GM23338 (cell line): Measurements from ENCODE around the gene TUBA4B. TPM values are rescaled to one million over a fixed set of nuclear protein-coding genes. Genes with fewer than 3 reads are reported as not detected.

Experiments used
- ATAC-seq: fragments of 200-7000 bp; cut with Tn5 transposase; 3 replicates; pipeline ENCODE4 v1.9.1; 2020
- DNase-seq: peaks from one replicate; pipeline ENCODE4 v3.0.0-alpha.2; 2015; ENCODE audit warnings: low spot score
- H2AFZ ChIP-seq: fragments of 200-600 bp; sonication (generic); 2 replicates; pipeline ENCODE4 v1.8.0; 2016; ENCODE audit warnings: antibody characterized with exemption, mild to moderate bottlenecking, moderate library complexity
- H3F3A ChIP-seq: fragments of 200-600 bp; sonication (generic); replicated peaks from 2 replicates; pipeline ENCODE4 v1.8.0; 2017; ENCODE audit warnings: antibody characterized with exemption, mixed run types, low read depth
- H3K27ac ChIP-seq: fragments of 200-600 bp; sonication (generic); 2 replicates; pipeline ENCODE4 v1.6.1; 2016; ENCODE audit warnings: low read depth
- H3K27me3 ChIP-seq: fragments of 200-600 bp; sonication (generic); 2 replicates; pipeline ENCODE4 v1.8.0; 2016; ENCODE audit warnings: mild to moderate bottlenecking, mixed run types, moderate library complexity; ENCODE audit not compliant: insufficient read depth
- H3K36me3 ChIP-seq: fragments of 200-600 bp; sonication (generic); 2 replicates; pipeline ENCODE4 v1.8.0; 2016; ENCODE audit warnings: mild to moderate bottlenecking; ENCODE audit not compliant: insufficient read depth
- H3K4me1 ChIP-seq: fragments of 200-600 bp; sonication (generic); 2 replicates; pipeline ENCODE4 v1.8.0; 2016; ENCODE audit warnings: mild to moderate bottlenecking, moderate library complexity; ENCODE audit not compliant: insufficient read depth
- H3K4me2 ChIP-seq: fragments of 200-600 bp; sonication (generic); 2 replicates; pipeline ENCODE4 v1.7.1; 2017; ENCODE audit warnings: mixed run types
- H3K4me3 ChIP-seq: fragments of 200-600 bp; sonication (generic); 2 replicates; pipeline ENCODE4 v1.6.1; 2016; ENCODE audit warnings: mixed run types
- H3K79me2 ChIP-seq: fragments of 200-600 bp; sonication (generic); replicated peaks from 2 replicates; pipeline ENCODE4 v1.8.0; 2017; ENCODE audit warnings: mild to moderate bottlenecking; ENCODE audit not compliant: insufficient read depth
- H3K9me2 ChIP-seq: fragments of 200-600 bp; sonication (generic); 2 replicates; pipeline ENCODE4 v1.8.0; 2017; ENCODE audit not compliant: insufficient read depth
- H4K20me1 ChIP-seq: fragments of 200-600 bp; sonication (generic); replicated peaks from 2 replicates; pipeline ENCODE4 v1.8.0; 2017; ENCODE audit warnings: mild to moderate bottlenecking; ENCODE audit not compliant: insufficient read depth
- H3K27ac Mint-ChIP-seq: 2 replicates; pipeline ENCODE4 v1.8.0; 2020; ENCODE audit warnings: inconsistent platforms, mild to moderate bottlenecking, moderate library complexity, mixed read lengths
- H3K27me3 Mint-ChIP-seq: 3 replicates; pipeline ENCODE4 v1.8.0; 2022; ENCODE audit warnings: low read depth, mild to moderate bottlenecking, moderate library complexity, mixed read lengths, inconsistent platforms; ENCODE audit not compliant: insufficient read depth, poor library complexity
- H3K36me3 Mint-ChIP-seq: 3 replicates; pipeline ENCODE4 v1.8.0; 2021; ENCODE audit warnings: low read depth, mild to moderate bottlenecking, inconsistent platforms, moderate library complexity, mixed read lengths
- H3K4me1 Mint-ChIP-seq: 3 replicates; pipeline ENCODE4 v1.8.0; 2020; ENCODE audit warnings: mild to moderate bottlenecking, inconsistent platforms, mixed read lengths
- H3K4me3 Mint-ChIP-seq: 3 replicates; pipeline ENCODE4 v1.8.0; 2021; ENCODE audit warnings: moderate library complexity, mild to moderate bottlenecking, inconsistent platforms, mixed read lengths
- H3K9me3 Mint-ChIP-seq: 3 replicates; pipeline ENCODE4 v1.8.0; 2020; ENCODE audit warnings: moderate library complexity, mild to moderate bottlenecking, inconsistent platforms, mixed read lengths
- CREB1 ChIP-seq: fragments of 250-450 bp; sonication (Bioruptor Pico); IDR thresholded peaks from 2 replicates; pipeline ENCODE4 v1.5.0; 2020; ENCODE audit warnings: low read depth, mild to moderate bottlenecking, moderate library complexity
- CTCF ChIP-seq, 2 experiments: fragments of 200-600 bp in 1 of 2; sonication (generic) in 1 of 2; conservative IDR thresholded peaks; 2 replicates each; pipeline versions ENCODE4 v1.5.1 to v1.6.1; 2016 to 2017; ENCODE audit warnings: antibody characterized with exemption in 2 of 2, low read depth in 2 of 2, mild to moderate bottlenecking in 2 of 2, moderate library complexity in 1 of 2
- ETS1 ChIP-seq: IDR thresholded peaks from 2 replicates; pipeline ENCODE4 v1.6.1; 2016; ENCODE audit warnings: antibody characterized with exemption
- EZH2 ChIP-seq: fragments of 200-600 bp; sonication (generic); IDR thresholded peaks from one replicate; pipeline ENCODE4 v1.8.0; 2017; ENCODE audit warnings: antibody characterized with exemption, mild to moderate bottlenecking, low read depth; ENCODE audit not compliant: unreplicated experiment
- EZH2phosphoT487 ChIP-seq: fragments of 200-600 bp; sonication (generic); IDR thresholded peaks from one replicate; pipeline ENCODE4 v1.8.1; 2018; ENCODE audit warnings: antibody characterized with exemption; ENCODE audit not compliant: unreplicated experiment
- JUNB ChIP-seq: IDR thresholded peaks from one replicate; pipeline ENCODE4 v1.6.1; 2016; ENCODE audit warnings: antibody characterized with exemption; ENCODE audit not compliant: unreplicated experiment
- POLR2AphosphoS5 ChIP-seq: IDR thresholded peaks from 2 replicates; pipeline ENCODE4 v1.6.1; 2016; ENCODE audit warnings: antibody characterized with exemption, low read depth
- REST ChIP-seq: IDR thresholded peaks from one replicate; pipeline ENCODE4 v1.6.1; 2018; ENCODE audit warnings: antibody characterized with exemption; ENCODE audit not compliant: unreplicated experiment
- STAT1 ChIP-seq: IDR thresholded peaks from one replicate; pipeline ENCODE4 v1.6.1; 2016; ENCODE audit warnings: antibody characterized with exemption; ENCODE audit not compliant: unreplicated experiment
- ZNF331 ChIP-seq: fragments of 250-450 bp; sonication (Bioruptor Pico); IDR thresholded peaks from 2 replicates; pipeline ENCODE4 v1.5.0; 2020; ENCODE audit warnings: low read depth, mild to moderate bottlenecking, moderate library complexity
- polyA plus RNA-seq: library from polyadenylated mRNA; unstranded; fragments of >200 nt; fragmentation: Nextera tagmentation; extraction: Ambion mirVana; gene quantifications from 2 replicates; pipeline ENCODE4 v1.2.1, GENCODE V29; 2016
- total RNA-seq: library from RNA; depleted of rRNA; stranded (reverse); fragments of >200 nt; shearing (Covaris generic); gene quantifications from 2 replicates; pipeline ENCODE4 v1.2.3, GENCODE V29; 2014
- TF ChIP-seq, protein P1 (sequence below): fragments of 250-450 bp; sonication (Bioruptor Pico); IDR thresholded peaks from 2 replicates; pipeline ENCODE4 v1.5.0; 2020; ENCODE audit warnings: mild to moderate bottlenecking, moderate library complexity

The TUBA4B gene
- total and polyA plus RNA-seq, 2 experiments from 2014 or later = 0.14 TPM; not detected in 1

DNA sequence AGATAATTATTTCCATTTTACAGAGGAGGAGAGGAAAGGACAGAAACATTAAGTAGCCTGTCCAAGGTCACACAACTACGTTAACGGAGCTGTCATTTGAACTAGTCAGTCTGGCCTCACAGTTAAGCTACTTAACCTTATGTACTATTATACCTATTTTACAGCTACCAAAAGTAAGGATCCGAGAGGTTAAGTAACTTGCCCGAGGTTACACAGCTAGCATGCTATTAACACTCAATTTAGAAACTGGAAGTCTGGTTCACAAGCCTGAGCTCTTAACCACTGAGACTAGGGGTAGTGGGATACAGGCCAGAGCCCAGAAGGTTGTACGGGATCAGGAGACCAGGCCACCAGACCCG, 8.3 kb upstream of the TUBA4B start:
- Histone ChIP-seq H3K4me3 (peak overlapping the region; percentile 83), H3K4me2 (peak overlapping the region; percentile 95), H4K20me1 (no peaks in the 10 kb centered on the region), H3K27ac (no peak overlapping the region), H3K27me3 (no peaks in the 10 kb centered on the region), H3F3A (no peaks in the 10 kb centered on the region), H3K36me3 (no peaks in the 10 kb centered on the region), H3K9me2 (no peaks in the 10 kb centered on the region), H3K4me1 (peaks cover 8% of the 10 kb centered on the region), H3K79me2 (0 out of 2 replicates have a peak, but pooled peaks cover 4% of the 10 kb centered on the region), H2AFZ (peak overlapping the region; percentile 91; the same call in 1 of the 2 replicates)
- Mint-ChIP-seq H3K36me3 (peaks cover 22% of the 10 kb centered on the region), H3K4me1 (peaks cover 23% of the 10 kb centered on the region), H3K27ac (peak overlapping the region; percentile 86), H3K9me3 (no peaks in the 10 kb centered on the region), H3K27me3 (peaks cover 8% of the 10 kb centered on the region), H3K4me3 (peak overlapping the region; percentile 96)
- no peak for ATAC-seq
- no peak for DNase-seq
- no peak for TF ChIP-seq CTCF (conservative IDR thresholded peaks at IDR 0.05; ENCODE audit: low read depth in 2 of 2)
- TF ChIP-seq, protein P1, sequence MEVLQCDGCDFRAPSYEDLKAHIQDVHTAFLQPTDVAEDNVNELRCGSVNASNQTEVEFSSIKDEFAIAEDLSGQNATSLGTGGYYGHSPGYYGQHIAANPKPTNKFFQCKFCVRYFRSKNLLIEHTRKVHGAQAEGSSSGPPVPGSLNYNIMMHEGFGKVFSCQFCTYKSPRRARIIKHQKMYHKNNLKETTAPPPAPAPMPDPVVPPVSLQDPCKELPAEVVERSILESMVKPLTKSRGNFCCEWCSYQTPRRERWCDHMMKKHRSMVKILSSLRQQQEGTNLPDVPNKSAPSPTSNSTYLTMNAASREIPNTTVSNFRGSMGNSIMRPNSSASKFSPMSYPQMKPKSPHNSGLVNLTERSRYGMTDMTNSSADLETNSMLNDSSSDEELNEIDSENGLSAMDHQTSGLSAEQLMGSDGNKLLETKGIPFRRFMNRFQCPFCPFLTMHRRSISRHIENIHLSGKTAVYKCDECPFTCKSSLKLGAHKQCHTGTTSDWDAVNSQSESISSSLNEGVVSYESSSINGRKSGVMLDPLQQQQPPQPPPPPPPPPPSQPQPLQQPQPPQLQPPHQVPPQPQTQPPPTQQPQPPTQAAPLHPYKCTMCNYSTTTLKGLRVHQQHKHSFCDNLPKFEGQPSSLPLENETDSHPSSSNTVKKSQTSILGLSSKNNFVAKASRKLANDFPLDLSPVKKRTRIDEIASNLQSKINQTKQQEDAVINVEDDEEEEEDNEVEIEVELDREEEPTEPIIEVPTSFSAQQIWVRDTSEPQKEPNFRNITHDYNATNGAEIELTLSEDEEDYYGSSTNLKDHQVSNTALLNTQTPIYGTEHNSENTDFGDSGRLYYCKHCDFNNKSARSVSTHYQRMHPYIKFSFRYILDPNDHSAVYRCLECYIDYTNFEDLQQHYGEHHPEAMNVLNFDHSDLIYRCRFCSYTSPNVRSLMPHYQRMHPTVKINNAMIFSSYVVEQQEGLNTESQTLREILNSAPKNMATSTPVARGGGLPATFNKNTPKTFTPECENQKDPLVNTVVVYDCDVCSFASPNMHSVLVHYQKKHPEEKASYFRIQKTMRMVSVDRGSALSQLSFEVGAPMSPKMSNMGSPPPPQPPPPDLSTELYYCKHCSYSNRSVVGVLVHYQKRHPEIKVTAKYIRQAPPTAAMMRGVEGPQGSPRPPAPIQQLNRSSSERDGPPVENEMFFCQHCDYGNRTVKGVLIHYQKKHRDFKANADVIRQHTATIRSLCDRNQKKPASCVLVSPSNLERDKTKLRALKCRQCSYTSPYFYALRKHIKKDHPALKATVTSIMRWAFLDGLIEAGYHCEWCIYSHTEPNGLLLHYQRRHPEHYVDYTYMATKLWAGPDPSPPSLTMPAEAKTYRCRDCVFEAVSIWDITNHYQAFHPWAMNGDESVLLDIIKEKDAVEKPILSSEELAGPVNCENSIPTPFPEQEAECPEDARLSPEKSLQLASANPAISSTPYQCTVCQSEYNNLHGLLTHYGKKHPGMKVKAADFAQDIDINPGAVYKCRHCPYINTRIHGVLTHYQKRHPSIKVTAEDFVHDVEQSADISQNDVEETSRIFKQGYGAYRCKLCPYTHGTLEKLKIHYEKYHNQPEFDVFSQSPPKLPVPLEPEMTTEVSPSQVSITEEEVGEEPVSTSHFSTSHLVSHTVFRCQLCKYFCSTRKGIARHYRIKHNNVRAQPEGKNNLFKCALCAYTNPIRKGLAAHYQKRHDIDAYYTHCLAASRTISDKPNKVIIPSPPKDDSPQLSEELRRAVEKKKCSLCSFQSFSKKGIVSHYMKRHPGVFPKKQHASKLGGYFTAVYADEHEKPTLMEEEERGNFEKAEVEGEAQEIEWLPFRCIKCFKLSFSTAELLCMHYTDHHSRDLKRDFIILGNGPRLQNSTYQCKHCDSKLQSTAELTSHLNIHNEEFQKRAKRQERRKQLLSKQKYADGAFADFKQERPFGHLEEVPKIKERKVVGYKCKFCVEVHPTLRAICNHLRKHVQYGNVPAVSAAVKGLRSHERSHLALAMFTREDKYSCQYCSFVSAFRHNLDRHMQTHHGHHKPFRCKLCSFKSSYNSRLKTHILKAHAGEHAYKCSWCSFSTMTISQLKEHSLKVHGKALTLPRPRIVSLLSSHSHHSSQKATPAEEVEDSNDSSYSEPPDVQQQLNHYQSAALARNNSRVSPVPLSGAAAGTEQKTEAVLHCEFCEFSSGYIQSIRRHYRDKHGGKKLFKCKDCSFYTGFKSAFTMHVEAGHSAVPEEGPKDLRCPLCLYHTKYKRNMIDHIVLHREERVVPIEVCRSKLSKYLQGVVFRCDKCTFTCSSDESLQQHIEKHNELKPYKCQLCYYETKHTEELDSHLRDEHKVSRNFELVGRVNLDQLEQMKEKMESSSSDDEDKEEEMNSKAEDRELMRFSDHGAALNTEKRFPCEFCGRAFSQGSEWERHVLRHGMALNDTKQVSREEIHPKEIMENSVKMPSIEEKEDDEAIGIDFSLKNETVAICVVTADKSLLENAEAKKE = no peak
- TF ChIP-seq EZH2 = no peak
- no peak for TF ChIP-seq CREB1
- TF ChIP-seq EZH2phosphoT487 = no peak
- no peak for TF ChIP-seq ZNF331 (CRISPR knock-in tag)
- TF ChIP-seq STAT1 = no peak
- no peak for TF ChIP-seq REST
- TF ChIP-seq POLR2AphosphoS5 = no peak
- TF ChIP-seq JUNB = no peak
- no peak for TF ChIP-seq ETS1
